HepG2 (cell line): Measurements from ENCODE around the gene EIF6. TPM values are rescaled to one million over a fixed set of nuclear protein-coding genes. Genes with fewer than 3 reads are reported as not detected.

Experiments
- ATAC-seq: fragments of 200-7000 bp; cut with Tn5 transposase; 3 replicates; pipeline ENCODE4 v1.9.1; 2020; ENCODE audit warnings: mild to moderate bottlenecking, moderate library complexity
- BruUV-seq: library from RNA; stranded (reverse); fragments of 400-500 nt; replicated peaks from 2 replicates; lab custom pipeline; 2021; lab: Mats Ljungman, UMichigan
- CTCF ChIA-PET: fragments of 300-600 bp; formaldehyde crosslinking; extraction: SDS; loops from one replicate; lab custom pipeline; 2021; ENCODE audit warnings: low total read pairs, inconsistent platforms, low intra/inter-chr PET ratio; lab: Yijun Ruan, JAX
- POLR2A ChIA-PET: fragments of 350-600 bp; sonication (Branson Sonifier 250); formaldehyde crosslinking; loops from one replicate; lab custom pipeline; 2020; ENCODE audit warnings: antibody characterized with exemption, inconsistent platforms; lab: Yijun Ruan, JAX
- DNase-seq: peaks from one replicate; pipeline ENCODE4 v3.0.0-alpha.2; 2015; ENCODE audit warnings: low spot score
- FAIRE-seq: peaks from 3 replicates; lab custom pipeline; 2011; peaks lifted over from hg19 to GRCh38; lab: Jason Lieb, UNC
- H2AFZ ChIP-seq: one replicate; pipeline ENCODE4 v1.6.1; 2011; ENCODE audit warnings: low read length, inconsistent platforms
- H3K27ac ChIP-seq: fragments of 300-600 bp; 3 replicates; pipeline ENCODE4 v1.8.0; 2011; ENCODE audit warnings: mixed run types, mild to moderate bottlenecking, mixed read lengths, low read length, inconsistent platforms; ENCODE audit not compliant: insufficient read depth; ENCODE audit errors: extremely low read length
- H3K27me3 ChIP-seq, 2 experiments: fragments of 200-600 bp in 1 of 2; 2 replicates in 1 of 2; 3 replicates in 1 of 2; pipeline versions ENCODE4 v1.6.0 to v1.8.0; 2011; ENCODE audit warnings: low read length in 2 of 2, mild to moderate bottlenecking in 2 of 2, moderate library complexity in 2 of 2, inconsistent platforms in 1 of 2; ENCODE audit not compliant: insufficient read depth in 2 of 2, control insufficient read depth in 1 of 2
- H3K36me3 ChIP-seq, 2 experiments: fragments of 200-600 bp in 1 of 2; replicated peaks in 1 of 2; 2 replicates in 1 of 2; 3 replicates in 1 of 2; pipeline versions ENCODE4 v1.5.1 to v1.8.0; 2011; ENCODE audit warnings: low read length in 2 of 2, inconsistent platforms in 1 of 2; ENCODE audit not compliant: insufficient read depth in 2 of 2, control insufficient read depth in 1 of 2
- H3K4me1 ChIP-seq: 2 replicates; pipeline ENCODE4 v1.5.1; 2012; ENCODE audit warnings: low read length, inconsistent platforms; ENCODE audit not compliant: insufficient read depth
- H3K4me2 ChIP-seq: 2 replicates; pipeline ENCODE4 v1.6.0; 2011; ENCODE audit warnings: low read depth, low read length, inconsistent platforms
- H3K4me3 ChIP-seq, 3 experiments: fragments of 200-600 bp in 1 of 3; sonication (generic), shearing (Covaris generic) in 1 of 3; replicated peaks in 1 of 3; 2 replicates each; pipeline ENCODE4 v1.5.1; 2011 to 2016; ENCODE audit warnings: low read length in 3 of 3, inconsistent platforms in 2 of 3, low read depth in 2 of 3, mild to moderate bottlenecking in 2 of 3, control low read depth in 1 of 3, mixed read lengths in 1 of 3; ENCODE audit not compliant: insufficient read depth in 1 of 3
- H3K79me2 ChIP-seq: one replicate; pipeline ENCODE4 v1.6.1; 2011; ENCODE audit warnings: low read length, inconsistent platforms; ENCODE audit not compliant: insufficient read depth
- H3K9ac ChIP-seq: 2 replicates; pipeline ENCODE4 v1.6.0; 2011; ENCODE audit warnings: mild to moderate bottlenecking, low read depth, low read length, inconsistent platforms; ENCODE audit not compliant: insufficient read depth
- H3K9me3 ChIP-seq: 2 replicates; pipeline ENCODE4 v1.5.1; 2012; ENCODE audit warnings: mild to moderate bottlenecking, low read length
- H4K20me1 ChIP-seq: 2 replicates; pipeline ENCODE4 v1.6.0; 2011; ENCODE audit warnings: inconsistent platforms, mild to moderate bottlenecking, low read length, moderate library complexity; ENCODE audit not compliant: insufficient read depth
- HNRNPL ChIP-seq: fragments of 200-400 bp; formaldehyde crosslinking; IDR thresholded peaks from 2 replicates; pipeline ENCODE4 v1.6.1; 2017; ENCODE audit warnings: mild to moderate bottlenecking, low read depth, low read length
- MAFK ChIP-seq, 2 experiments: IDR thresholded peaks in 1 of 2; conservative IDR thresholded peaks in 1 of 2; 2 replicates each; pipeline ENCODE4 v1.6.1; 2011; ENCODE audit warnings: improper control_type of control experiment in 2 of 2, low read length in 2 of 2
- MATR3 ChIP-seq: sonication (generic); formaldehyde crosslinking; IDR thresholded peaks from 2 replicates; pipeline ENCODE4 v1.4.0; 2020; ENCODE audit warnings: missing genetic modification reagents
- PITX1 ChIP-seq: sonication (generic); formaldehyde crosslinking; IDR thresholded peaks from 2 replicates; pipeline ENCODE4 v1.5.1; 2020; ENCODE audit warnings: mild to moderate bottlenecking, missing genetic modification reagents
- XRCC5 ChIP-seq: fragments of 200-400 bp; formaldehyde crosslinking; optimal IDR thresholded peaks from 2 replicates; pipeline ENCODE3; 2017; ENCODE audit warnings: mild to moderate bottlenecking, low read length
- ZFYVE20 ChIP-seq: sonication (generic); formaldehyde crosslinking; IDR thresholded peaks from 2 replicates; pipeline ENCODE4 v1.8.0; 2023; ENCODE audit warnings: low read depth, mild to moderate bottlenecking, moderate library complexity, missing genetic modification reagents, borderline replicate concordance
- ZNF160 ChIP-seq: sonication (generic); formaldehyde crosslinking; IDR thresholded peaks from 2 replicates; pipeline ENCODE4 v1.8.0; 2022; ENCODE audit warnings: mild to moderate bottlenecking, inconsistent platforms, missing genetic modification reagents
- ZNF350 ChIP-seq: sonication (generic); formaldehyde crosslinking; IDR thresholded peaks from 2 replicates; pipeline ENCODE4 v1.4.0; 2020; ENCODE audit warnings: mild to moderate bottlenecking, low read depth, missing genetic modification reagents, borderline replicate concordance
- ZNF558 ChIP-seq: sonication (generic); formaldehyde crosslinking; IDR thresholded peaks from 2 replicates; pipeline ENCODE4 v1.9.0; 2022; ENCODE audit warnings: mild to moderate bottlenecking, missing genetic modification reagents, borderline replicate concordance
- ZNF678 ChIP-seq: sonication (generic); formaldehyde crosslinking; IDR thresholded peaks from 2 replicates; pipeline ENCODE4 v1.4.0; 2020; ENCODE audit warnings: mild to moderate bottlenecking, missing genetic modification reagents
- ZNF879 ChIP-seq: sonication (generic); formaldehyde crosslinking; IDR thresholded peaks from 2 replicates; pipeline ENCODE4 v1.8.1; 2023; ENCODE audit warnings: missing genetic modification reagents
- WGBS: methylation state at CpG from one replicate; pipeline ENCODE4 v1.1.6; 2017; ENCODE audit warnings: low lambda C conversion rate; 5-methylcytosine and 5-hydroxymethylcytosine counted together
- in situ Hi-C: cut with HindIII; loops from 2 replicates; pipeline ENCODE4 v1.10.0; 2017; ENCODE audit warnings: low pct_unique_long_range_greater_than_20kb; ENCODE audit not compliant: extremely low pct_ligation_motif_present
- intact Hi-C: fragments of 100-400 bp; cut with micrococcal nuclease; formaldehyde crosslinking; loops from one replicate; pipeline ENCODE4 v1.10.0; 2022; ENCODE audit not compliant: unreplicated experiment
- polyA plus RNA-seq, 8 experiments: library from polyadenylated mRNA; depleted of rRNA in 3 of 8; stranded (reverse) in 7 of 8; unstranded in 1 of 8; fragments of >200 nt; fragmentation: Illumina TruSeq in 4 of 8; extraction: Trizol in 4 of 8; gene quantifications; 2 replicates each; pipeline versions ENCODE4 v1.2.1 to v1.2.3, GENCODE V29; 2011 to 2016; ENCODE audit warnings: low read depth in 4 of 8, missing spikeins in 1 of 8, mixed read lengths in 1 of 8; ENCODE audit not compliant: insufficient read depth in 1 of 8
- total RNA-seq, 5 experiments: library from RNA; depleted of rRNA; stranded (reverse); fragments of >200 nt; fragmentation: Illumina TruSeq; extraction: Trizol; gene quantifications; 2 replicates each; pipeline ENCODE4 v1.2.3, GENCODE V29; 2016; ENCODE audit warnings: low read depth in 1 of 5
- TF ChIP-seq, protein P1 (sequence below): sonication (generic); formaldehyde crosslinking; IDR thresholded peaks from 2 replicates; pipeline ENCODE4 v1.4.0; 2020; ENCODE audit warnings: missing genetic modification reagents
- TF ChIP-seq, protein P2 (sequence below): sonication (generic); formaldehyde crosslinking; IDR thresholded peaks from 2 replicates; pipeline ENCODE4 v1.5.1; 2020; ENCODE audit warnings: mild to moderate bottlenecking, missing genetic modification reagents, moderate library complexity
- TF ChIP-seq, protein P3 (sequence below): fragments of 450-650 bp; IDR thresholded peaks from 2 replicates; pipeline ENCODE4 v1.6.1; 2016

The EIF6 gene
- total and polyA plus RNA-seq, 2 of the 13 experiments (the other 11 are each of a cell fraction or from before 2014, with no cell fraction given): 462 to 466 TPM

DNA sequence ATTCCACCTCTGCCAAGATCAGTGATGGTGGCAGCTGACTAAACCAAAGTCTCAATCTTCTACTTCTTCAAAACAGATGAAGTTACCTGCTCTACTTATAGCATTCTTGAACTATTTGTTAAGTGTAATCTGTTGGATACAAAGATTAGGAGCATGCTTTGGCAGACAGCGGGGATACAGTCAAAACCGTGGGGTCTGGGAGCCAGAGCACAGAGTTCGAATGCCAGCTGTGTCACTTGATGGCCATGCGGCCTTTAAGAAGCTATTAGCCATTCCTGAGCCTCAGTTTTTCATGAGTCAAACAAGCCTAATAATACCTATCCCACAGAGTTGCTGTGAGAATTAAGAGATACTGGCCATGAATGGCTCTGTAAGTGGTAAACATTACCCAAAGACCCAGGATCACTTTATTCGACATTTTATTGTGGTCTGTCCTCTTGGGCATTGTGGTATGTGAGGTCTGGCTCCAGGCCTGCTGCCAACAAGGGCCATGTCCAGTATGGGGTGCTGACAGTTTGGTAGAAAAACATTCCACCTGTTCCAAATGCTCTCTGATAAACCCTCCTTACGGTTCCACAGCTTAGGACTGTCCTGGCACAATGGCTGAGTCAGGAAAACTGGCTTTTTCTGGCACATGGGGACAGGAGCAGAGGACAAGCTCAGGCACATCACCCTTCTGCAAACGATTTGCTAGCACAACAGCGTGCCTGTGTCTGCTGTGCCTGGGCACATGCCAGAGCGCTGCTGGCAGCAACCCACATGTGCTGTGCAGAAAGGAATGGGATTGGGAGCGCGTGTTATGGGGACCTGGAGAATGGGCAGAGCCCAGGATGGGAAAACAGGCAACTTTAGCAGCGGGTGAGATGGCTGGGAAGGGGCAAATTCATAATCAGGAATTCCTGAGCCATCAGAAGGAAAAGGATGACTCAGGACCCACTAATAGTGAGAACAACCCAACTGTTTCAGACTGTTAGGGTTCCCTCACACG, 23.4 kb upstream of the EIF6 start:
- DNase-seq: no peak
- no TSS peak for BruUV-seq
- Histone ChIP-seq H3K4me3 (no peak overlapping the region), H4K20me1 (no peaks in the 10 kb centered on the region), H3K27ac (peak overlapping the region; percentile 43), H3K4me2 (no peak overlapping the region), H2AFZ (no peak overlapping the region), H3K27me3 (no peaks in the 10 kb centered on the region), H3K36me3 (peaks cover 14 to 50% of the 10 kb centered on the region in 2 experiments), H3K4me1 (peaks cover 56% of the 10 kb centered on the region), H3K9me3 (no peaks in the 10 kb centered on the region), H3K9ac (no peak overlapping the region), H3K79me2 (no peaks in the 10 kb centered on the region)
- TF ChIP-seq MAFK (conservative IDR thresholded peaks at IDR 0.05 in 1 of 2, IDR thresholded peaks at IDR 0.05 in 1 of 2; ENCODE audit: low read length in 2 of 2) (peak in 1 of 2 experiments; percentile 28; a peak in 1 of 4 replicates), PITX1 (CRISPR knock-in tag) (0 out of 2 replicates have a peak, but pooled peaks have one; percentile 18), HNRNPL (peak; percentile 71; the same call in 1 of the 2 replicates), XRCC5 (peak; percentile 12), ZNF558 (CRISPR knock-in tag) (no peak), ZNF678 (no peak), MATR3 (CRISPR knock-in tag) (0 out of 2 replicates have a peak, but pooled peaks have one; percentile 2), ZNF160 (CRISPR knock-in tag) (no peak), ZFYVE20 (CRISPR knock-in tag) (no peak), ZNF350 (no peak), ZNF879 (CRISPR knock-in tag) (no peak)
- TF ChIP-seq, protein P1, sequence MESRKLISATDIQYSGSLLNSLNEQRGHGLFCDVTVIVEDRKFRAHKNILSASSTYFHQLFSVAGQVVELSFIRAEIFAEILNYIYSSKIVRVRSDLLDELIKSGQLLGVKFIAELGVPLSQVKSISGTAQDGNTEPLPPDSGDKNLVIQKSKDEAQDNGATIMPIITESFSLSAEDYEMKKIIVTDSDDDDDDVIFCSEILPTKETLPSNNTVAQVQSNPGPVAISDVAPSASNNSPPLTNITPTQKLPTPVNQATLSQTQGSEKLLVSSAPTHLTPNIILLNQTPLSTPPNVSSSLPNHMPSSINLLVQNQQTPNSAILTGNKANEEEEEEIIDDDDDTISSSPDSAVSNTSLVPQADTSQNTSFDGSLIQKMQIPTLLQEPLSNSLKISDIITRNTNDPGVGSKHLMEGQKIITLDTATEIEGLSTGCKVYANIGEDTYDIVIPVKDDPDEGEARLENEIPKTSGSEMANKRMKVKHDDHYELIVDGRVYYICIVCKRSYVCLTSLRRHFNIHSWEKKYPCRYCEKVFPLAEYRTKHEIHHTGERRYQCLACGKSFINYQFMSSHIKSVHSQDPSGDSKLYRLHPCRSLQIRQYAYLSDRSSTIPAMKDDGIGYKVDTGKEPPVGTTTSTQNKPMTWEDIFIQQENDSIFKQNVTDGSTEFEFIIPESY: peak; percentile 78
- TF ChIP-seq, protein P2, sequence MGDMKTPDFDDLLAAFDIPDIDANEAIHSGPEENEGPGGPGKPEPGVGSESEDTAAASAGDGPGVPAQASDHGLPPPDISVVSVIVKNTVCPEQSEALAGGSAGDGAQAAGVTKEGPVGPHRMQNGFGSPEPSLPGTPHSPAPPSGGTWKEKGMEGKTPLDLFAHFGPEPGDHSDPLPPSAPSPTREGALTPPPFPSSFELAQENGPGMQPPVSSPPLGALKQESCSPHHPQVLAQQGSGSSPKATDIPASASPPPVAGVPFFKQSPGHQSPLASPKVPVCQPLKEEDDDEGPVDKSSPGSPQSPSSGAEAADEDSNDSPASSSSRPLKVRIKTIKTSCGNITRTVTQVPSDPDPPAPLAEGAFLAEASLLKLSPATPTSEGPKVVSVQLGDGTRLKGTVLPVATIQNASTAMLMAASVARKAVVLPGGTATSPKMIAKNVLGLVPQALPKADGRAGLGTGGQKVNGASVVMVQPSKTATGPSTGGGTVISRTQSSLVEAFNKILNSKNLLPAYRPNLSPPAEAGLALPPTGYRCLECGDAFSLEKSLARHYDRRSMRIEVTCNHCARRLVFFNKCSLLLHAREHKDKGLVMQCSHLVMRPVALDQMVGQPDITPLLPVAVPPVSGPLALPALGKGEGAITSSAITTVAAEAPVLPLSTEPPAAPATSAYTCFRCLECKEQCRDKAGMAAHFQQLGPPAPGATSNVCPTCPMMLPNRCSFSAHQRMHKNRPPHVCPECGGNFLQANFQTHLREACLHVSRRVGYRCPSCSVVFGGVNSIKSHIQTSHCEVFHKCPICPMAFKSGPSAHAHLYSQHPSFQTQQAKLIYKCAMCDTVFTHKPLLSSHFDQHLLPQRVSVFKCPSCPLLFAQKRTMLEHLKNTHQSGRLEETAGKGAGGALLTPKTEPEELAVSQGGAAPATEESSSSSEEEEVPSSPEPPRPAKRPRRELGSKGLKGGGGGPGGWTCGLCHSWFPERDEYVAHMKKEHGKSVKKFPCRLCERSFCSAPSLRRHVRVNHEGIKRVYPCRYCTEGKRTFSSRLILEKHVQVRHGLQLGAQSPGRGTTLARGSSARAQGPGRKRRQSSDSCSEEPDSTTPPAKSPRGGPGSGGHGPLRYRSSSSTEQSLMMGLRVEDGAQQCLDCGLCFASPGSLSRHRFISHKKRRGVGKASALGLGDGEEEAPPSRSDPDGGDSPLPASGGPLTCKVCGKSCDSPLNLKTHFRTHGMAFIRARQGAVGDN (CRISPR knock-in tag): peak; percentile 57
- TF ChIP-seq, protein P3, sequence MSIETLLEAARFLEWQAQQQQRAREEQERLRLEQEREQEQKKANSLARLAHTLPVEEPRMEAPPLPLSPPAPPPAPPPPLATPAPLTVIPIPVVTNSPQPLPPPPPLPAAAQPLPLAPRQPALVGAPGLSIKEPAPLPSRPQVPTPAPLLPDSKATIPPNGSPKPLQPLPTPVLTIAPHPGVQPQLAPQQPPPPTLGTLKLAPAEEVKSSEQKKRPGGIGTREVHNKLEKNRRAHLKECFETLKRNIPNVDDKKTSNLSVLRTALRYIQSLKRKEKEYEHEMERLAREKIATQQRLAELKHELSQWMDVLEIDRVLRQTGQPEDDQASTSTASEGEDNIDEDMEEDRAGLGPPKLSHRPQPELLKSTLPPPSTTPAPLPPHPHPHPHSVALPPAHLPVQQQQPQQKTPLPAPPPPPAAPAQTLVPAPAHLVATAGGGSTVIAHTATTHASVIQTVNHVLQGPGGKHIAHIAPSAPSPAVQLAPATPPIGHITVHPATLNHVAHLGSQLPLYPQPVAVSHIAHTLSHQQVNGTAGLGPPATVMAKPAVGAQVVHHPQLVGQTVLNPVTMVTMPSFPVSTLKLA: peak; percentile 65
- intact Hi-C loops: loop anchor here (1.0 to 5.0 kb wide), 2 partner anchors 19 to 34 kb away; no protein-coding TSS in a partner anchor
- FAIRE-seq: no peak
- WGBS: 93% methylated on average over 13 of the region's 13 CpGs
- in situ Hi-C loops: no loop called here
- ChIA-PET CTCF (interaction anchor here (0.6 to 6.9 kb wide), 3 partner anchors 12 to 22 kb away, joined by 3 to 204 read pairs (median 4); no protein-coding TSS in a partner anchor), POLR2A (interaction anchor here (0.6 to 6.5 kb wide), 9 partner anchors 12 to 147 kb away, joined by 3 to 78 read pairs (median 26); partner anchors contain the start of genes CEP250 and EIF6)
- ATAC-seq: no peak
